Measurements from ENCODE around the gene ZNF135.

- no peak for TF ChIP-seq CTCF (IDR thresholded peaks at IDR 0.05; ENCODE audit: low read depth, low read length)
- no peak for TF ChIP-seq EZH2phosphoT487 (IDR thresholded peaks at IDR 0.05; ENCODE audit: low read depth)
These were observed at the start of gene ZNF135 for GRCh38 chr19:58059003-58059670.
